ENCODE results near the gene CD1C.
"Not testable (repeated sequence)": the region's sequence is repeated elsewhere in the genome, so short reads cannot be mapped to it uniquely, and the experiment has no call there.

Gene CD1C

GRCh38 chr1:158329733-158330132 is 40.0 kb downstream of the CD1C start:
- DNase-seq = peak; percentile 47

DNA sequence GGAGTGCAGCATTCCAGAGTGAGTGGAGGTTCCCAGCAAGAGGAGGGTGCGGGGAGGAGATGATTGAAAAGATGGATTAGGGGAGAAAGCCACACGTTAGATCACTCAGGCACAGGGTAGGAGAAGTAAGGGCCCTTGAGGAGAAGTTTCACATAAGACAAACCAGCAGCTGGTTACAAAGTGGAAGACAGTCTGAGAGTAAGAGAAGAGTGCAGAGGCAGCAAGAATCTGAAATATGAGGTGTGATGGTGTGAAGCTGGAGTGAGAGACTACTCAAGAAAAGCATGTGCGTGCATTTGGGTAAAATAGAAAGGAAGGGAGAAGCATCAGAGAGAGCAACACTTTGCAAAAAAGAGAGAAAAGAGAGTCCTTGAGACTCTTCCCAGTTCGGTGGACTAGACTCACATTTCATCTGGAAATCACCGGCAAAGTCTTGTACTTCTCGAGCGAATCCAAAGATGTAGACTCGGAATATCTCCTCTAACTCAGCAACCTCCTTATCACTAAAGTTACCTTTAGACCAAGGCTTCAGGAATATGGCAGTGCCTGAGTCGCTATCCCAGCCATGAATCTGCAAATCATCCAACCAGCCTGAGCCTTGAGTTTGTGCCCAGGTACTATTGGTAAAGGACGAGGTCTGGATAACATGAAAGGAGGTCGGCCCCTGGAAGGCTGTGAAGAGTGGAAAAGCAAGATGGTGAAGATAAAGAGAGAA is 40.8 kb downstream of the CD1C start:
- no peak for DNase-seq

GRCh38 chr1:158331106-158331425 is 41.3 kb downstream of the CD1C start:
- no peak for DNase-seq

DNA sequence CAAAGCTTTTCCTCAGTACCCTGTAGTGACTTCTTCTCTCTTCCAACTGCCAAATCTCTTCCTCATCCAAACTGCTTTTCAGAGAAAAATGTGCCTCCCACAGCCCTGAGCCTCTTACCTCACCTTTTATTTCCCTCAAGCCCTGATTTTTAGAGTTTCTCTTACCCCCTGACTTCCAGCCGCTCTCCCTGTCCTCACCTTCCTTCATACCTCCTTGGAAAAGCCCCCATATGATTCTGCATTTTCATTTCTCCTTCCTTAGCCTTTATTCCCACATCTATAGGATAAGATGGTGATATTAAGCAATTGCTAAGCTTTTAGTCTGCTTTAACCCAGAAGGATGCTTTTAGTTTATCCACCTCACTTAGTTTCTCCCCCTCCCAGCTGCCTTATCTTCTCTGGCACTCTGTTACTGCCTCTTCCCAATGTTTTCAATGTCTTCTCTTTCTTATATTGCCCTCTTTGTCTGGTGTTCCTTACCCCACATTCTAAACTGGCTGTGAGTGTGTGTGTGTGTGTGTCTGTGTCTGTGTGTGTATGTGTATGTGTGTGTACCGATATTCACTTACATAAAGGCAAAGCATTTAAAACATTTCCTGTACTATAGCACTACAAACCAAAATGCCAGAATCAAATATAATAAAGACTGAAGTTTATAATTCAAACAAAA is 41.9 kb downstream of the CD1C start, which contains the start of gene CD1B:
CD1B (minus strand) TSS at position 51 of the 670 bp plus-strand sequence. CDS start 108 bp downstream, outside the sequence.
- no peak for DNase-seq

DNA sequence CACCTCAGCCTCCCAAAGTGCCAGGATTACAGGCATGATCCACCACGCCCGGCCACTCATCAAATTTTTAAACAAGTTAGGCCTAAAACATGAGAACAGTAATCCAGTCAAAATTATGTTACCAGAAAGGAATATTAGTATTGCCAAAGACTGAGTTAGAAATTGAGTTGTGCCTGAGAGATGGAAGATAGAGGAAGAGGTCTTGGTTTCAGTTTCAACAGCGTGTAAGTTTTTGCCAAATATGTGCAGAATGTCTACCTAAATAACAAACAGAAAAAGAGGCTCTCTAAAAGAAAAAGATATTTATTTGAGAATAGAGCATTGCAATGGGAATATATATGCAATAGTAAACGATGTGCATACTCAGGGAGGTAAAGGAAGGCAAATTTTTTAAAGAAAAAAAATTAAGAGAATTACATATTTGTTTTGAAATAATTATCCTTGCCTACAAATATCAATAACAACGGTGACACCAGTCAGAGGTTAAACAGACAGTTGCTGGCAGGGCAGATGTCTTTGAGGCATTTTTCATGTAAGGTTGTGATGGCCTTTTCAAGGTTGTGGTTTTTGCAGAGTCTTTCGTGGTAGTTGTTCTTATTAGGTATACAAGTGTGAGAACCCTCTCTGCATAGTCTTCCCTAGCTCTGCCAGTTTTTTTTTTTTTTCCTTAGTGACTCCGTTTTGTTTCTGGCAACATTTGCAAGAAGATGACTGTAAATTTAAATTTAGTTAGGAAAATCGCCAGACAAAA is 43.9 kb downstream of the CD1C start:
- DNase-seq = peak; percentile 64

DNA sequence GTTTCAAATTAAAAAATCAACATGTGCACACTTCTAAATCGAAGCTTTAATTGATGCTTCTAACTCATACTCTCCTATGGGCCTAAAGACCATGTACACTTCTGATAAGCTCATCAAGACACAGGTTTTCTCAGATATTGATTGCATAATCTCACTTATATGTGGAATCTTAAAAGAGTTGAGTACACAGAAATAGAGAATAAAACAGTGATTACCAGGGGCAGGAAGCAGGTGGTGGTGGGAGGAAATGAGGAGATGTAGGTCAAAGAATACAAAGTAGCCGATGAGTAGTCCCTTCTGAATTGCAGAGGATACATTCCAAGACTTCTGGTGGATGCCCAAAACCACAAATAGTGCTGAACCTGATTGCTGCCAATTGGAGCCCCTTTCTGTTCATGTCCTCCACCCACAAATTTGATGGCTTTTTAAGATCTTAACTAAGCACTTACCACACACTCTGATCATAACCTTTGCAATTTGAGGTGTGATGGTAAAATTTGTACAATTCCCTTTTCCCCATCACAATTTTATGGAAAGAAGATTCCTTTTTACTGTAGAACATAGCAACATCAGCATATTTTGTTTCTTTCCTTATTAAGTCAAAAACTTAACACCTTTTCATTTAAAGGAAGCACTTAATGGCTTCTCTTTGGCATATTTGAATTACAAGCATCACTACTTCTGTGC is 44.9 kb downstream of the CD1C start:
- DNase-seq = no peak

DNA sequence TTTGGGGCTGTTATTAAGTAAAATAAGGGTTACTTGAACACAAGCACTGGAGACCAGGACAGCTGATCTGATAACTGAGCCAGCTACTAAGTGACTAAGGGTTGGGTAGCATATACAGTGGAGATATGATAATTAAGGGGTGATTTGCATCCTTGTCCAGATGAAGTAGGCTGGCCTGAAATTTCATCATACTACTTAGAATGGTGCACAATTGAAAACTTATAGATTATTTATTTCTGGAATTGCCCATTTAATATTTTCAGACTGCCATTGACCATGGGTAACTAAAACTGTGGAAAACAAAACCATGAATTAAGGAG is 45.5 kb downstream of the CD1C start:
- DNase-seq = no peak

DNA sequence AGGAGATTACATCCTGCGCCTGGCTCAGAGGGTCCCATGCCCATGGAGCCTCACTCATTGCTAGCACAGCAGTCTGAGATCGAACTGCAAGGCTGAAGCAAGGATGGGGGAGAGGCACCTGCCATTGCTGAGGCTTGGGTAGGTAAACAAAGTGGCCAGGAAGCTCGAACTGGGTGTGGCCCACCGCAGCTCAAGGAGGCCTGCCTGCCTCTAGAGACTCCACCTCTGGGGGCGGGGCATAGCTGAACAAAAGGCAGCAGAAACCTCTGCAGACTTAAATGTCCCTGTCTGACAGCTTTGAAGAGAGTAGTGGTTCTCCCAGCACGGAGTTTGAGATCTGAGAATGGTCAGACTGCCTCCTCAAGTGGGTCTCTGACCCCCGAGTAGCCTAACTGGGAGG is 46.7 kb downstream of the CD1C start:
- not testable (repeated sequence) for DNase-seq
